HepG2 (cell line): ENCODE measurements around the gene DENND5A. TPM values are rescaled to one million over a fixed set of nuclear protein-coding genes. Genes with fewer than 3 reads are reported as not detected.

Source experiments
- ATAC-seq: fragments of 200-7000 bp; cut with Tn5 transposase; 3 replicates; pipeline ENCODE4 v1.9.1; 2020; ENCODE audit warnings: mild to moderate bottlenecking, moderate library complexity
- BruUV-seq: library from RNA; stranded (reverse); fragments of 400-500 nt; replicated peaks from 2 replicates; lab custom pipeline; 2021; lab: Mats Ljungman, UMichigan
- CTCF ChIA-PET: fragments of 300-600 bp; formaldehyde crosslinking; extraction: SDS; loops from one replicate; lab custom pipeline; 2021; ENCODE audit warnings: low total read pairs, inconsistent platforms, low intra/inter-chr PET ratio; lab: Yijun Ruan, JAX
- POLR2A ChIA-PET: fragments of 350-600 bp; sonication (Branson Sonifier 250); formaldehyde crosslinking; loops from one replicate; lab custom pipeline; 2020; ENCODE audit warnings: antibody characterized with exemption, inconsistent platforms; lab: Yijun Ruan, JAX
- DNase-seq: peaks from one replicate; pipeline ENCODE4 v3.0.0-alpha.2; 2015; ENCODE audit warnings: low spot score
- FAIRE-seq: peaks from 3 replicates; lab custom pipeline; 2011; peaks lifted over from hg19 to GRCh38; lab: Jason Lieb, UNC
- H2AFZ ChIP-seq: one replicate; pipeline ENCODE4 v1.6.1; 2011; ENCODE audit warnings: low read length, inconsistent platforms
- H3K27ac ChIP-seq: fragments of 300-600 bp; 3 replicates; pipeline ENCODE4 v1.8.0; 2011; ENCODE audit warnings: mixed run types, mild to moderate bottlenecking, mixed read lengths, low read length, inconsistent platforms; ENCODE audit not compliant: insufficient read depth; ENCODE audit errors: extremely low read length
- H3K27me3 ChIP-seq, 2 experiments: fragments of 200-600 bp in 1 of 2; 2 replicates in 1 of 2; 3 replicates in 1 of 2; pipeline versions ENCODE4 v1.6.0 to v1.8.0; 2011; ENCODE audit warnings: low read length in 2 of 2, mild to moderate bottlenecking in 2 of 2, moderate library complexity in 2 of 2, inconsistent platforms in 1 of 2; ENCODE audit not compliant: insufficient read depth in 2 of 2, control insufficient read depth in 1 of 2
- H3K36me3 ChIP-seq, 2 experiments: fragments of 200-600 bp in 1 of 2; replicated peaks in 1 of 2; 2 replicates in 1 of 2; 3 replicates in 1 of 2; pipeline versions ENCODE4 v1.5.1 to v1.8.0; 2011; ENCODE audit warnings: low read length in 2 of 2, inconsistent platforms in 1 of 2; ENCODE audit not compliant: insufficient read depth in 2 of 2, control insufficient read depth in 1 of 2
- H3K4me1 ChIP-seq: 2 replicates; pipeline ENCODE4 v1.5.1; 2012; ENCODE audit warnings: low read length, inconsistent platforms; ENCODE audit not compliant: insufficient read depth
- H3K4me2 ChIP-seq: 2 replicates; pipeline ENCODE4 v1.6.0; 2011; ENCODE audit warnings: low read depth, low read length, inconsistent platforms
- H3K4me3 ChIP-seq, 3 experiments: fragments of 200-600 bp in 1 of 3; sonication (generic), shearing (Covaris generic) in 1 of 3; replicated peaks in 1 of 3; 2 replicates each; pipeline ENCODE4 v1.5.1; 2011 to 2016; ENCODE audit warnings: low read length in 3 of 3, inconsistent platforms in 2 of 3, low read depth in 2 of 3, mild to moderate bottlenecking in 2 of 3, control low read depth in 1 of 3, mixed read lengths in 1 of 3; ENCODE audit not compliant: insufficient read depth in 1 of 3
- H3K79me2 ChIP-seq: one replicate; pipeline ENCODE4 v1.6.1; 2011; ENCODE audit warnings: low read length, inconsistent platforms; ENCODE audit not compliant: insufficient read depth
- H3K9ac ChIP-seq: 2 replicates; pipeline ENCODE4 v1.6.0; 2011; ENCODE audit warnings: mild to moderate bottlenecking, low read depth, low read length, inconsistent platforms; ENCODE audit not compliant: insufficient read depth
- H3K9me3 ChIP-seq: 2 replicates; pipeline ENCODE4 v1.5.1; 2012; ENCODE audit warnings: mild to moderate bottlenecking, low read length
- H4K20me1 ChIP-seq: 2 replicates; pipeline ENCODE4 v1.6.0; 2011; ENCODE audit warnings: inconsistent platforms, mild to moderate bottlenecking, low read length, moderate library complexity; ENCODE audit not compliant: insufficient read depth
- ZFP1 ChIP-seq: IDR thresholded peaks from 2 replicates; pipeline ENCODE4 v1.6.1; 2016
- WGBS: methylation state at CpG from one replicate; pipeline ENCODE4 v1.1.6; 2017; ENCODE audit warnings: low lambda C conversion rate; 5-methylcytosine and 5-hydroxymethylcytosine counted together
- in situ Hi-C: cut with HindIII; loops from 2 replicates; pipeline ENCODE4 v1.10.0; 2017; ENCODE audit warnings: low pct_unique_long_range_greater_than_20kb; ENCODE audit not compliant: extremely low pct_ligation_motif_present
- intact Hi-C: fragments of 100-400 bp; cut with micrococcal nuclease; formaldehyde crosslinking; loops from one replicate; pipeline ENCODE4 v1.10.0; 2022; ENCODE audit not compliant: unreplicated experiment
- polyA plus RNA-seq, 8 experiments: library from polyadenylated mRNA; depleted of rRNA in 3 of 8; stranded (reverse) in 7 of 8; unstranded in 1 of 8; fragments of >200 nt; fragmentation: Illumina TruSeq in 4 of 8; extraction: Trizol in 4 of 8; gene quantifications; 2 replicates each; pipeline versions ENCODE4 v1.2.1 to v1.2.3, GENCODE V29; 2011 to 2016; ENCODE audit warnings: low read depth in 4 of 8, missing spikeins in 1 of 8, mixed read lengths in 1 of 8; ENCODE audit not compliant: insufficient read depth in 1 of 8
- total RNA-seq, 5 experiments: library from RNA; depleted of rRNA; stranded (reverse); fragments of >200 nt; fragmentation: Illumina TruSeq; extraction: Trizol; gene quantifications; 2 replicates each; pipeline ENCODE4 v1.2.3, GENCODE V29; 2016; ENCODE audit warnings: low read depth in 1 of 5
- TF ChIP-seq, protein P1 (sequence below): IDR thresholded peaks from 2 replicates; pipeline ENCODE4 v1.6.1; 2016; ENCODE audit warnings: low read depth, missing genetic modification reagents, missing compliant biosample characterization

DENND5A gene
- total and polyA plus RNA-seq, 2 of the 13 experiments (the other 11 are each of a cell fraction or from before 2014, with no cell fraction given): 63.3 to 145 TPM

DNA sequence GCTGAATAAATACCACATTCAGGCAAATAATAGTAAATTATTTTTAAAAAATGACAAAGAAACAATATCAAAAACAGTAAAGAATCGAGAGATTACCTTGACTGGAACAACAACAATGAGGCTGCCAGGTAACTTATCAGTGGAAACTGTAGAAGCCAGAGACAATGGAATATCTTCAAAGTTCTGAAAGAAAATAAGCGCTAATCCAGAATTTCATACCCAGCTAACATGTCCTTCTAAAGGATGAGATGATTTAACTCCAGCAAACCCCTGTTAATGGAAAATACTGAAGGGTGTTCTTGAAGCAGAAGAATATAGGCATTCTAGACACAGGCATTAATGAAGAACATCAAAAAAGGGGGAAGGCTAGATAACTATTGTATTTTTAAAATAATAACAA, 153.1 kb downstream of the DENND5A start:
- H3K9me3 ChIP-seq: peaks cover 27% of the 10 kb centered on the region
- CTCF ChIA-PET: no interaction called here
- no peaks in the 10 kb centered on the region for H3K36me3 ChIP-seq
- H3K4me3 ChIP-seq: no peak overlapping the region
- no peak overlapping the region for H3K9ac ChIP-seq
- FAIRE-seq: no peak
- no peak for DNase-seq
- POLR2A ChIA-PET: no interaction called here
- TF ChIP-seq, protein P1, sequence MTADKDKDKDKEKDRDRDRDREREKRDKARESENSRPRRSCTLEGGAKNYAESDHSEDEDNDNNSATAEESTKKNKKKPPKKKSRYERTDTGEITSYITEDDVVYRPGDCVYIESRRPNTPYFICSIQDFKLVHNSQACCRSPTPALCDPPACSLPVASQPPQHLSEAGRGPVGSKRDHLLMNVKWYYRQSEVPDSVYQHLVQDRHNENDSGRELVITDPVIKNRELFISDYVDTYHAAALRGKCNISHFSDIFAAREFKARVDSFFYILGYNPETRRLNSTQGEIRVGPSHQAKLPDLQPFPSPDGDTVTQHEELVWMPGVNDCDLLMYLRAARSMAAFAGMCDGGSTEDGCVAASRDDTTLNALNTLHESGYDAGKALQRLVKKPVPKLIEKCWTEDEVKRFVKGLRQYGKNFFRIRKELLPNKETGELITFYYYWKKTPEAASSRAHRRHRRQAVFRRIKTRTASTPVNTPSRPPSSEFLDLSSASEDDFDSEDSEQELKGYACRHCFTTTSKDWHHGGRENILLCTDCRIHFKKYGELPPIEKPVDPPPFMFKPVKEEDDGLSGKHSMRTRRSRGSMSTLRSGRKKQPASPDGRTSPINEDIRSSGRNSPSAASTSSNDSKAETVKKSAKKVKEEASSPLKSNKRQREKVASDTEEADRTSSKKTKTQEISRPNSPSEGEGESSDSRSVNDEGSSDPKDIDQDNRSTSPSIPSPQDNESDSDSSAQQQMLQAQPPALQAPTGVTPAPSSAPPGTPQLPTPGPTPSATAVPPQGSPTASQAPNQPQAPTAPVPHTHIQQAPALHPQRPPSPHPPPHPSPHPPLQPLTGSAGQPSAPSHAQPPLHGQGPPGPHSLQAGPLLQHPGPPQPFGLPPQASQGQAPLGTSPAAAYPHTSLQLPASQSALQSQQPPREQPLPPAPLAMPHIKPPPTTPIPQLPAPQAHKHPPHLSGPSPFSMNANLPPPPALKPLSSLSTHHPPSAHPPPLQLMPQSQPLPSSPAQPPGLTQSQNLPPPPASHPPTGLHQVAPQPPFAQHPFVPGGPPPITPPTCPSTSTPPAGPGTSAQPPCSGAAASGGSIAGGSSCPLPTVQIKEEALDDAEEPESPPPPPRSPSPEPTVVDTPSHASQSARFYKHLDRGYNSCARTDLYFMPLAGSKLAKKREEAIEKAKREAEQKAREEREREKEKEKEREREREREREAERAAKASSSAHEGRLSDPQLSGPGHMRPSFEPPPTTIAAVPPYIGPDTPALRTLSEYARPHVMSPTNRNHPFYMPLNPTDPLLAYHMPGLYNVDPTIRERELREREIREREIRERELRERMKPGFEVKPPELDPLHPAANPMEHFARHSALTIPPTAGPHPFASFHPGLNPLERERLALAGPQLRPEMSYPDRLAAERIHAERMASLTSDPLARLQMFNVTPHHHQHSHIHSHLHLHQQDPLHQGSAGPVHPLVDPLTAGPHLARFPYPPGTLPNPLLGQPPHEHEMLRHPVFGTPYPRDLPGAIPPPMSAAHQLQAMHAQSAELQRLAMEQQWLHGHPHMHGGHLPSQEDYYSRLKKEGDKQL (CRISPR knock-in tag): no peak
- peak; percentile 96; the same call in 1 of the 2 replicates for TF ChIP-seq ZFP1 (CRISPR knock-in tag)
- BruUV-seq: no TSS peak
- no peaks in the 10 kb centered on the region for H3K4me1 ChIP-seq
- H2AFZ ChIP-seq: no peak overlapping the region
- H3K79me2 ChIP-seq: no peaks in the 10 kb centered on the region
- ATAC-seq: no peak
- intact Hi-C loops (no loop called here), in situ Hi-C loops (no loop called here)
- no peaks in the 10 kb centered on the region for H3K27me3 ChIP-seq
- WGBS: 53% methylated on average over 2 of the region's 2 CpGs
- H4K20me1 ChIP-seq: no peaks in the 10 kb centered on the region
- H3K27ac ChIP-seq: no peak overlapping the region
- no peak overlapping the region for H3K4me2 ChIP-seq
